Naive thymus-derived CD4-positive, alpha-beta T cell (primary cell): ENCODE measurements around the gene CCDC134. TPM values are rescaled to one million over a fixed set of nuclear protein-coding genes. Genes with fewer than 3 reads are reported as not detected.

ENCODE experiments used
- ATAC-seq: fragments of 150-1000 bp; cut with Tn5 transposase; 2 replicates; pipeline ENCODE4 v1.10.0; 2021; ENCODE audit warnings: mild to moderate bottlenecking, moderate library complexity
- CTCF ChIA-PET: fragments of 350-600 bp; sonication (Branson Sonifier 250); formaldehyde crosslinking; loops from one replicate; lab custom pipeline; 2021; ENCODE audit warnings: antibody characterized with exemption; lab: Charles Lee
- POLR2A ChIA-PET: fragments of 350-600 bp; sonication (Branson Sonifier 250); formaldehyde crosslinking; loops from one replicate; lab custom pipeline; 2021; ENCODE audit warnings: antibody characterized with exemption, inconsistent platforms; lab: Charles Lee
- DNase-seq, 9 donors: peaks; one replicate each; pipeline versions ENCODE4 v3.0.0 to v3.0.0-alpha.2; 2020 to 2022; ENCODE audit warnings: mixed read lengths in 1 of 9
- H3K27ac ChIP-seq: one replicate; pipeline ENCODE4 v1.7.0; 2013; ENCODE audit warnings: mild to moderate bottlenecking, low read depth, low read length, moderate library complexity
- H3K27me3 ChIP-seq, 2 donors: one replicate each; pipeline ENCODE4 v1.7.0; 2013; ENCODE audit warnings: low read length in 2 of 2, mild to moderate bottlenecking in 2 of 2, moderate library complexity in 2 of 2; ENCODE audit not compliant: control insufficient read depth in 2 of 2, insufficient read depth in 2 of 2
- H3K36me3 ChIP-seq, 3 experiments: 1 replicate in 2 of 3; 2 replicates in 1 of 3; pipeline ENCODE4 v1.7.0; 2013; ENCODE audit warnings: low read length in 3 of 3, mild to moderate bottlenecking in 3 of 3, moderate library complexity in 1 of 3; ENCODE audit not compliant: insufficient read depth in 3 of 3, control insufficient read depth in 2 of 3
- H3K4me1 ChIP-seq, 2 donors: one replicate each; pipeline ENCODE4 v1.7.0; 2013; ENCODE audit warnings: low read length in 2 of 2, mild to moderate bottlenecking in 2 of 2, moderate library complexity in 1 of 2; ENCODE audit not compliant: control insufficient read depth in 2 of 2, insufficient read depth in 2 of 2
- H3K4me3 ChIP-seq: 2 replicates; pipeline ENCODE4 v1.7.0; 2013; ENCODE audit warnings: mild to moderate bottlenecking, low read length
- H3K9me3 ChIP-seq, 3 experiments: 1 replicate in 2 of 3; 2 replicates in 1 of 3; pipeline ENCODE4 v1.7.0; 2013; ENCODE audit warnings: low read length in 3 of 3; ENCODE audit not compliant: control insufficient read depth in 2 of 3
- H3K27ac Mint-ChIP-seq, 9 donors: one replicate each; pipeline ENCODE4 v1.8.0; 2020 to 2022; ENCODE audit warnings: mixed read lengths in 9 of 9, mild to moderate bottlenecking in 8 of 9, moderate library complexity in 5 of 9, inconsistent platforms in 2 of 9
- H3K27me3 Mint-ChIP-seq, 5 donors: one replicate each; pipeline ENCODE4 v1.8.0; 2021 to 2022; ENCODE audit warnings: mixed read lengths in 5 of 5, mild to moderate bottlenecking in 1 of 5
- H3K36me3 Mint-ChIP-seq, 5 donors: one replicate each; pipeline ENCODE4 v1.8.0; 2020 to 2022; ENCODE audit warnings: mixed read lengths in 5 of 5, mild to moderate bottlenecking in 3 of 5, inconsistent platforms in 1 of 5
- H3K4me1 Mint-ChIP-seq, 7 donors: one replicate each; pipeline ENCODE4 v1.8.0; 2020 to 2022; ENCODE audit warnings: mixed read lengths in 7 of 7, mild to moderate bottlenecking in 3 of 7, inconsistent platforms in 1 of 7
- H3K4me3 Mint-ChIP-seq, 10 donors: one replicate each; pipeline ENCODE4 v1.8.0; 2020 to 2022; ENCODE audit warnings: mild to moderate bottlenecking in 10 of 10, mixed read lengths in 10 of 10, moderate library complexity in 6 of 10, inconsistent platforms in 2 of 10
- H3K9me3 Mint-ChIP-seq, 11 donors: one replicate each; pipeline ENCODE4 v1.8.0; 2020 to 2022; ENCODE audit warnings: mixed read lengths in 11 of 11, mild to moderate bottlenecking in 4 of 11, inconsistent platforms in 1 of 11, moderate library complexity in 1 of 11
- intact Hi-C, 2 donors: fragments of 100-400 bp; cut with micrococcal nuclease; formaldehyde crosslinking; loops; one replicate each; pipeline ENCODE4 v1.15.1; 2023
- polyA plus RNA-seq, 2 donors: library from polyadenylated mRNA; unstranded; fragments of 300-500 nt; fragmentation: Illumina TruSeq; gene quantifications; one replicate each; pipeline ENCODE4 v1.2.3, GENCODE V29; 2021
- total RNA-seq, 6 experiments: library from RNA in 5 of 6; stranded (reverse) in 5 of 6; gene quantifications; 1 replicate in 5 of 6; 2 replicates in 1 of 6; pipeline ENCODE4 v1.2.3 and lab custom pipeline; 2021 to 2026

CCDC134 gene
- total and polyA plus RNA-seq, 7 experiments from 2014 or later: 4.5 to 22.8 (median 16.4) TPM

DNA sequence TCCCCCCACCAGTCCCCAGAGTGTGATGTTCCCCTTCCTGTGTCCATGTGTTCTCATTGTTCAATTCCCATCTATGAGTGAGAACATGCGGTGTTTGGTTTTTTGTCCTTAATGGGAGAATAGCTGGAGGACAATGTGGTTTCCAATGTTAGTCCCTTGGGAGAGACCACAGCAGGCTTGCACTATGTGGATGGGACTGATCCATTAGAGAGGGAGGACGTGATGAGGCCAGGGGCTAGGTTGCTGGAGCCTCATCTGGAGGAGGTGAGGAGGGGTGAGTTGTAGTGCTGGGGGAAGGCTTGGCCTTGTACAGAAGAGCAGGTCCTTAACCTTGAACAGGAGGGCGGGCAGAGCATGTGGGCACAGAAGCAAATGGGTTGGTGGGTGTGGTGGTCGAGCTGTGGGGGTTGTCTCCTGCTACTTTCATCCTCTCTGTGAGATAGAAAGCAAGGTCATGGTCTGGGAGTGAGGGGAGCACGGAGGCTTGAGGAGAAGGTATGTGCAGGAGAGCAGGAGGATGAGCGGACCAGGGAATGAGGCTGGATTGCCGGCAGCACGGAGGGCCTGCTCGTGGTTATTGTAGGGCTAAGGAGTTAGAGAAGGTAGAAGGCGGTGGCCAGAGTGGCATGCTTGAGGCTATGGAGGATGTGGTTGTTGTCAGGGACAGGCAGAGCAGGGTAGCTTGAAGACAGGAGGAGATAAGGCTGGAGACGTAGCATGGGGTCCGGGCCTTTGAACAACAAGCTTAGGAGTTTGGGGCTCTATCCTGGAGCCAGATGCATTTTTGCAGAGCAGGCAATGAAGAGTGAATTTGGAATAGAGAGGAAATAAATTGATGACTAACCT lies 21.2 kb downstream of the CCDC134 start:
- CTCF ChIA-PET: interaction anchor here (0.6 to 1.9 kb wide), 13 partner anchors 13 to 125 kb away, joined by 3 to 15 read pairs (median 5); partner anchors contain the start of genes CENPM and MEI1
- H3K9me3 Mint-ChIP-seq: peaks cover 0 to 1% (median 0%) of the 10 kb centered on the region in 11 donors
- peaks cover 0 to 20% (median 7%) of the 10 kb centered on the region in 5 donors for H3K36me3 Mint-ChIP-seq
- no peak overlapping the region for H3K4me3 Mint-ChIP-seq
- Histone ChIP-seq H3K36me3 (peaks cover 0 to 29% (median 5%) of the 10 kb centered on the region in 3 experiments), H3K4me1 (no peaks in the 10 kb centered on the region), H3K4me3 (no peak overlapping the region), H3K27me3 (no peaks in the 10 kb centered on the region), H3K9me3 (no peaks in the 10 kb centered on the region), H3K27ac (peak overlapping the region; percentile 4)
- POLR2A ChIA-PET: interaction anchor here (0.6 to 2.9 kb wide), 4 partner anchors 10 to 124 kb away, joined by 3 to 11 read pairs (median 6); partner anchors contain the start of gene SREBF2
- intact Hi-C loops: loop anchor here (1.0 to 2.0 kb wide), 6 partner anchors 12 to 615 kb away; partner anchors contain the start of gene SREBF2 (in 1 of the 2)
- no peaks in the 10 kb centered on the region for H3K27me3 Mint-ChIP-seq
- H3K4me1 Mint-ChIP-seq: peaks cover 5 to 31% (median 15%) of the 10 kb centered on the region in 7 donors
- no peak for ATAC-seq
- no peak for DNase-seq
- H3K27ac Mint-ChIP-seq: peak overlapping the region; percentile 35 to 90 (median 76)

GRCh38 chr22:41822317-41823057 lies 22.0 kb downstream of the CCDC134 start:
- ChIA-PET CTCF (interaction anchor here (0.6 to 1.9 kb wide), 22 partner anchors 8 to 134 kb away, joined by 3 to 15 read pairs (median 3); partner anchors contain the start of genes CENPM, MEI1 and SREBF2), POLR2A (interaction anchor here (0.5 to 2.9 kb wide), 4 partner anchors 9 to 630 kb away, joined by 3 to 11 read pairs (median 6); partner anchors contain the start of gene SREBF2)
- H3K36me3 Mint-ChIP-seq: peaks cover 0 to 20% (median 7%) of the 10 kb centered on the region in 5 donors
- H3K9me3 ChIP-seq: no peaks in the 10 kb centered on the region
- no peaks in the 10 kb centered on the region for H3K27me3 ChIP-seq
- H3K27me3 Mint-ChIP-seq: no peaks in the 10 kb centered on the region
- H3K27ac ChIP-seq: peak overlapping the region; percentile 4
- no peak overlapping the region for H3K4me3 ChIP-seq
- DNase-seq (peak in 8 of 9 donors; percentile 30 to 78 (median 70)), ATAC-seq (peak; percentile 87)
- H3K27ac Mint-ChIP-seq: peak overlapping the region; percentile 35 to 90 (median 76)
- H3K4me3 Mint-ChIP-seq: no peak overlapping the region
- no peaks in the 10 kb centered on the region for H3K4me1 ChIP-seq
- peaks cover 5 to 33% (median 15%) of the 10 kb centered on the region in 7 donors for H3K4me1 Mint-ChIP-seq
- peaks cover 0 to 1% (median 0%) of the 10 kb centered on the region in 11 donors for H3K9me3 Mint-ChIP-seq
- peaks cover 0 to 25% (median 0%) of the 10 kb centered on the region in 3 experiments for H3K36me3 ChIP-seq
- intact Hi-C loops: loop anchor here (1.0 to 2.0 kb wide), 6 partner anchors 11 to 614 kb away; partner anchors contain the start of gene SREBF2 (in 1 of the 2)

GRCh38 chr22:41823797-41824196 lies 23.3 kb downstream of the CCDC134 start:
- H3K4me3 Mint-ChIP-seq: no peak overlapping the region
- peaks cover 0 to 20% (median 4%) of the 10 kb centered on the region in 5 donors for H3K36me3 Mint-ChIP-seq
- peaks cover 5 to 41% (median 15%) of the 10 kb centered on the region in 7 donors for H3K4me1 Mint-ChIP-seq
- H3K4me1 ChIP-seq: no peaks in the 10 kb centered on the region
- H3K9me3 ChIP-seq: no peaks in the 10 kb centered on the region
- no peaks in the 10 kb centered on the region for H3K27me3 Mint-ChIP-seq
- peaks cover 0 to 1% (median 0%) of the 10 kb centered on the region in 11 donors for H3K9me3 Mint-ChIP-seq
- peak overlapping the region; percentile 6 to 74 (median 56) for H3K27ac Mint-ChIP-seq
- no peak overlapping the region for H3K27ac ChIP-seq
- intact Hi-C loops: loop anchor here in 1 of 2 donors (2.0 kb wide), 1 partner anchor 613 kb away; no protein-coding TSS in a partner anchor
- no peak overlapping the region for H3K4me3 ChIP-seq
- ChIA-PET POLR2A (interaction anchor here (0.6 to 1.2 kb wide), 2 partner anchors 103 to 115 kb away, joined by 3 read pairs; partner anchors contain the start of gene TNFRSF13C), CTCF (no interaction called here)
- peaks cover 0 to 25% (median 0%) of the 10 kb centered on the region in 3 experiments for H3K36me3 ChIP-seq
- ATAC-seq (no peak), DNase-seq (no peak)
- no peaks in the 10 kb centered on the region for H3K27me3 ChIP-seq

GRCh38 chr22:41825376-41825775 lies 24.9 kb downstream of the CCDC134 start:
- H3K27ac ChIP-seq: no peak overlapping the region
- ChIA-PET POLR2A (interaction anchor here (3.3 kb wide), 1 partner anchor 114 kb away, joined by 17 read pairs; no protein-coding TSS in a partner anchor), CTCF (interaction anchor here (0.6 to 1.7 kb wide), 3 partner anchors 13 to 115 kb away, joined by 3 to 7 read pairs (median 4); no protein-coding TSS in a partner anchor)
- Mint-ChIP-seq H3K4me1 (peaks cover 5 to 44% (median 15%) of the 10 kb centered on the region in 7 donors), H3K4me3 (no peak overlapping the region), H3K36me3 (peaks cover 0 to 25% (median 4%) of the 10 kb centered on the region in 5 donors), H3K27ac (peak overlapping the region in 6 of 9 donors; percentile 28 to 79 (median 58)), H3K27me3 (no peaks in the 10 kb centered on the region), H3K9me3 (peaks cover 0 to 2% (median 0%) of the 10 kb centered on the region in 11 donors)
- H3K4me3 ChIP-seq: no peak overlapping the region
- no peaks in the 10 kb centered on the region for H3K9me3 ChIP-seq
- H3K36me3 ChIP-seq: peaks cover 0 to 25% (median 0%) of the 10 kb centered on the region in 3 experiments
- DNase-seq (no peak), ATAC-seq (no peak)
- H3K27me3 ChIP-seq: no peaks in the 10 kb centered on the region
- no peaks in the 10 kb centered on the region for H3K4me1 ChIP-seq
- intact Hi-C loops: no loop called here

- H3K9me3 ChIP-seq: no peaks in the 10 kb centered on the region
- H3K27ac ChIP-seq: no peak overlapping the region
- CTCF ChIA-PET: interaction anchor here (0.6 to 1.7 kb wide), 3 partner anchors 12 to 115 kb away, joined by 3 to 7 read pairs (median 4); no protein-coding TSS in a partner anchor
- POLR2A ChIA-PET: interaction anchor here (0.8 to 3.3 kb wide), 2 partner anchors 36 to 114 kb away, joined by 3 to 17 read pairs; no protein-coding TSS in a partner anchor
- H3K4me3 ChIP-seq: no peak overlapping the region
- H3K27me3 ChIP-seq: no peaks in the 10 kb centered on the region
- Mint-ChIP-seq H3K27me3 (no peaks in the 10 kb centered on the region), H3K4me3 (no peak overlapping the region), H3K9me3 (peaks cover 0 to 2% (median 0%) of the 10 kb centered on the region in 11 donors), H3K27ac (peak overlapping the region in 3 of 9 donors; percentile 8 to 71 (median 67)), H3K36me3 (peaks cover 0 to 27% (median 4%) of the 10 kb centered on the region in 5 donors), H3K4me1 (peaks cover 5 to 42% (median 15%) of the 10 kb centered on the region in 7 donors)
- H3K4me1 ChIP-seq: no peaks in the 10 kb centered on the region
- ATAC-seq (no peak), DNase-seq (no peak)
- H3K36me3 ChIP-seq: peaks cover 0 to 25% (median 0%) of the 10 kb centered on the region in 3 experiments
- intact Hi-C loops: no loop called here
Observed at GRCh38 chr22:41826021-41826420, 25.5 kb downstream of the CCDC134 start.
